Central memory CD8-positive, alpha-beta T cell (primary cell): ENCODE results near the gene CNOT3.
"Not testable (repeated sequence)": the region's sequence is repeated elsewhere in the genome, so short reads cannot be mapped to it uniquely, and the experiment has no call there.

Source experiments
- ATAC-seq: fragments of 150-1000 bp; cut with Tn5 transposase; replicated peaks from 2 replicates; pipeline ENCODE4 v1.10.0; 2022; ENCODE audit warnings: mild to moderate bottlenecking, moderate FRiP score, moderate number of reproducible peaks; ENCODE audit not compliant: poor library complexity, severe bottlenecking; ENCODE audit errors: extremely low read depth
- DNase-seq, 2 donors: peaks; one replicate each; pipeline ENCODE4 v3.0.0; 2021; ENCODE audit warnings: low spot score in 2 of 2
- H3K27ac Mint-ChIP-seq: one replicate; pipeline ENCODE4 v1.8.0; 2022; ENCODE audit warnings: low read depth, mild to moderate bottlenecking, moderate library complexity, mixed read lengths
- H3K27me3 Mint-ChIP-seq: one replicate; pipeline ENCODE4 v1.8.0; 2022; ENCODE audit warnings: mixed read lengths
- H3K36me3 Mint-ChIP-seq: one replicate; pipeline ENCODE4 v1.8.0; 2022; ENCODE audit warnings: mild to moderate bottlenecking, moderate library complexity, mixed read lengths; ENCODE audit not compliant: insufficient read depth
- H3K4me1 Mint-ChIP-seq: one replicate; pipeline ENCODE4 v1.8.0; 2022; ENCODE audit warnings: mixed read lengths
- H3K4me3 Mint-ChIP-seq: one replicate; pipeline ENCODE4 v1.8.0; 2022; ENCODE audit warnings: mild to moderate bottlenecking, moderate library complexity, mixed read lengths
- H3K9me3 Mint-ChIP-seq: one replicate; pipeline ENCODE4 v1.8.0; 2022; ENCODE audit warnings: mixed read lengths

CNOT3 gene

GRCh38 chr19:54137699-54138488, at the start of gene CNOT3:
CNOT3 (plus strand) TSS chr19:54137762; CDS start chr19:54142979, 5,217 bp downstream.
- Mint-ChIP-seq H3K4me1 (peaks cover 54% of the 10 kb centered on the region), H3K9me3 (no peaks in the 10 kb centered on the region), H3K27me3 (no peaks in the 10 kb centered on the region), H3K36me3 (peaks cover 34% of the 10 kb centered on the region), H3K27ac (peak within 1 kb of the TSS; percentile 97), H3K4me3 (peak within 1 kb of the TSS; percentile 94)
- DNase-seq (peak; percentile 27 to 30), ATAC-seq (no peak)

DNA sequence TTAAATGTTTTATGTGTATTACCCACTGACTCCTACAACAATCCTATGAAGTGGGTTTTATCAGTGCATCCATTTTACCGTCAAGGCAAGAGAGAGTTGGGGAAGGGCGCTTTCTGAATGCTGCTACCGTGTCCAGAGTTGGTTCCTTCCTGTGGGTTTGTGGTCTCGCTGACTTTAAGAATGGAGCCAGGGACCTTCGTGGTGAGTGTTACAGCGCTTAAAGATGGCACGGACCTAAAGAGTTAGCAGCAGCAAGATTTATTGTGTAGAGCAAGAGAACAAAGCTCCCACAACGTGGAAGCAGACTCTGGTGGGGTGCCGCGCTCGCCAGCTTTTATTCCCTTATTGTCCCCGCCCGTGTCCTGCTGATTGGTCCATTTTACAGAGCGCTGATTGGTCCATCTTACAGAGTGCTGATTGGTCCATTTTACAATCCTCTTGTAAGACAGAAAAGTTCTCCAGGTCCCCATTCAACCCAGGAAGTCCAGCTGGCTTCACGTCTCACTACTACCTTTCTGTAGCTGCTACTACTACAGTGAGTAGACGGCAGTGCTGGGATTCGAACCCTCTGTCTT, 43.0 kb upstream of the CNOT3 start:
- Mint-ChIP-seq H3K36me3 (peaks cover 14% of the 10 kb centered on the region), H3K9me3 (no peaks in the 10 kb centered on the region), H3K27ac (no peak overlapping the region), H3K4me3 (peak overlapping the region; percentile 79), H3K27me3 (no peaks in the 10 kb centered on the region), H3K4me1 (peaks cover 13% of the 10 kb centered on the region)
- DNase-seq (no peak), ATAC-seq (no peak)

- DNase-seq (no peak), ATAC-seq (no peak)
- Mint-ChIP-seq H3K27ac (peak overlapping the region; percentile 96), H3K4me1 (peaks cover 13% of the 10 kb centered on the region), H3K36me3 (peaks cover 14% of the 10 kb centered on the region), H3K9me3 (no peaks in the 10 kb centered on the region), H3K27me3 (no peaks in the 10 kb centered on the region), H3K4me3 (peak overlapping the region; percentile 79)
Measured at GRCh38 chr19:54095136-54095858, 42.3 kb upstream of the CNOT3 start.

DNA sequence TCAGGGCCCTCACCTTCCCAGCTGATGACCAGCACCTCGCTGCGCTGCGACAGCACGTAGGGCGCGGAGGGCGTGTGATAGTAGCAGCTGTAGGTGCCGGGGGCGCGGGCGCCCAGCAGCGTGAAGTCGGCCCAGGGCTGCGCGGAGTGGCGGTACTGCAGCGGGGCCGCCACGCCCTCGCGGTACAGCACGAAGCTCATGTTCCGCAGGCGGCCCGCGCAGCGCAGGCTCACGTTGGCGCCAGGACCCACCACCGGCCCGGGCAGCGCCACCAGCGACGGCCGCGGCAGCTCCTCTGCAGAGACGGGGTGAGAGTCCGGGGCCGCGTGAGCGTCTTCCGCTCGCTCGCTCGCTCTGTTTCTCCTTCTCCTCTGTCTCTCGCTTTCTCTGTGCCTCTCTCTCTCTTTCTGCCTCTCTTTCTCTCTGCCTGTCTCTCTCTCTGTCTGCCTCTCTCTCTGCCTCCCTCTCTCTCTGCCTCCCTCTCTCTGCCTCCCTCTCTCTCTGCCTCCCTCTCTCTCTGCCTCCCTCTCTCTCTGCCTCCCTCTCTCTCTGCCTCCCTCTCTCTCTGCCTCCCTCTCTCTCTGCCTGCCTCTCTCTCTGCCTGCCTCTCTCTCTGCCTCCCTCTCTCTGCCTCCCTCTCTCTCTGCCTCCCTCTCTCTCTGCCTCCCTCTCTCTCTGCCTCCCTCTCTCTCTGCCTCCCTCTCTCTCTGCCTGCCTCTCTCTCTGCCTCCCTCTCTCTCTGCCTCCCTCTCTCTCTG, 41.5 kb upstream of the CNOT3 start:
- Mint-ChIP-seq H3K27ac (peak overlapping the region; percentile 96), H3K4me1 (peaks cover 13% of the 10 kb centered on the region), H3K4me3 (peak overlapping the region; percentile 79), H3K36me3 (peaks cover 14% of the 10 kb centered on the region)
- ATAC-seq: peak; percentile 80
- not testable (repeated sequence) for H3K9me3 Mint-ChIP-seq, H3K27me3 Mint-ChIP-seq
- DNase-seq: peak; percentile 39 to 50

GRCh38 chr19:54096617-54097106, 40.9 kb upstream of the CNOT3 start:
- Mint-ChIP-seq H3K27ac (peak overlapping the region; percentile 96), H3K4me1 (peaks cover 17% of the 10 kb centered on the region), H3K36me3 (peaks cover 16% of the 10 kb centered on the region), H3K9me3 (no peaks in the 10 kb centered on the region), H3K4me3 (peak overlapping the region; percentile 79), H3K27me3 (no peaks in the 10 kb centered on the region)
- ATAC-seq (no peak), DNase-seq (no peak)

DNA sequence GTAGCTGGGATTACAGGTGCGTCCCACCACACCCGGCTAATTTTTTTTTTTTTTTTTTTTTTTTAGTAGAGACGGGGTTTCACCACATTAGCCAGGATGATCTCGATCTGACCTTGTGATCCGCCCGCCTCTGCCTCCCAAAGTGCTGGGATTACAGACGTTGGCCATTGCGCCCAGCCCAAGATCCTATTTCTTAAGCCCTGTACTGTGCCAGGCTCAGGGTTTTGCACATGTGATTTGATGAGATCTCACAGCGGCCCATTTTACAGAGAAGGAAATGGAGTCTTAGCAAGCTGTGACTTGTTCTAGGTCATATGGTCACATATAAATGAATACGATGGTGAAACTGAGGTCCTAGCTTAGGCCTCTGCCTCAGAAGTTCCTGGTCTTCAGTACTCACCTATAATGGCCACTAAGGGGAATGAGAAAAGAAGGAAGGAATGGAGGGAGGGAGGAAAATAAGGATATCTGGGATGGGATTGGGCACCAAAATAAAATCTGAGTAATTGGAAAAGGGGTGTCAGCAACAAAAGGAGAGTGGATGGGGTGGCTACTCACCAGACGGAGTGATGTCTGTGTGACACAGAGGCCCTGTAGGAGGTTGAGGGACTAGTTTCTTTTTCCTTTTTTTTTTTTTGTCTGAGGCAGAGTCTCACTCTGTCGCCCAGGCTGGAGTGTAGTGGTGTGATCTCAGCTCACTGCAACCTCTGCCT, 38.2 kb upstream of the CNOT3 start:
- Mint-ChIP-seq H3K4me3 (no peak overlapping the region), H3K27ac (no peak overlapping the region), H3K4me1 (peaks cover 31% of the 10 kb centered on the region), H3K36me3 (peaks cover 20% of the 10 kb centered on the region), H3K27me3 (no peaks in the 10 kb centered on the region), H3K9me3 (no peaks in the 10 kb centered on the region)
- no peak for ATAC-seq
- DNase-seq: no peak

GRCh38 chr19:54099903-54100255, 37.7 kb upstream of the CNOT3 start:
- Mint-ChIP-seq H3K36me3 (peaks cover 19% of the 10 kb centered on the region), H3K4me1 (peaks cover 31% of the 10 kb centered on the region)
- not testable (repeated sequence) for DNase-seq, H3K9me3 Mint-ChIP-seq, H3K27ac Mint-ChIP-seq, H3K4me3 Mint-ChIP-seq, H3K27me3 Mint-ChIP-seq, ATAC-seq

- Mint-ChIP-seq H3K27me3 (no peaks in the 10 kb centered on the region), H3K4me3 (peak within 1 kb of the TSS; percentile 53), H3K9me3 (no peaks in the 10 kb centered on the region), H3K4me1 (peaks cover 34% of the 10 kb centered on the region), H3K27ac (peak within 1 kb of the TSS; percentile 83), H3K36me3 (peaks cover 15% of the 10 kb centered on the region)
- no peak for DNase-seq
- ATAC-seq: no peak
Measured at GRCh38 chr19:54100561-54100960, 37.0 kb upstream of the CNOT3 start, which contains the start of gene OSCAR. OSCAR (minus strand) TSS chr19:54100803; CDS start chr19:54100792, 11 bp downstream.

DNA sequence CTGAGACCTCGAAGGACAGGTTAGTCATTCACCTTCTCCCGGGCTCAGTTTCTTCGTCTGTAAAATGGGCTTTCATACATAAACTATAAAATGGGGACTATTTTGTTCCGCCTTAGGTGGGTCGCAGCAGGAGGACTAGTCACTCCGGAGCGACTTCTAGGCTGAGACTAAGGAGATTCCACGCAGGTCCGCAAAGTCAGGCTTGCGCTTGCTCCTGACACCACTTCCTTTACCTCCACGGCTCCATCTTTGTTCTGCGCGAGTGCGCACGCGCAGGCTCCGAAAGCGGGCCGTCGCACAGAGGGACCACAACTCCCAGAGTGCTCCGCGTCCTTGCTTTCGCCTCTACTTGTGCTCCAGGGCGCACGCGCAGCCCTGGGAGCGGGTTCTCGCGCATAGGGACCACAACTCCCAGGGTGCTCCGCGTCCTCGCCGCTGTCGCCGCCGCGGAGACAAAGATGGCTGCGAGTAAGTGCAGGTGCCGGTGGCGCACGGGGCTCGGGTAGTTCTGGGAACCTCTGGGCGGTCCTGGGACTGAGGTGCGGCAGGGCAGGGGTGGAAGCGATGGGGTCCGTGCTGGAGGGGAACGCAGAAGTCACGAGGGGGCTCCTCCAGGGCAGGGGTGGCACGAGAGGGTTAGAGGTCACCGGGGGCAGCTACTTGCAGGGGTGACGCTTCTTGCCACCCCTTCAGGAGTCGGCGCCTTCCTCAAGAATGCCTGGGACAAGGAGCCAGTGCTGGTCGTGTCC, 35.0 kb upstream of the CNOT3 start, which contains the start of gene NDUFA3:
Gene NDUFA3 (plus strand): TSS at position 435 of the 749 bp plus-strand sequence. CDS start 24 bp downstream, at position 459.
- Mint-ChIP-seq H3K9me3 (no peaks in the 10 kb centered on the region), H3K27ac (peak within 1 kb of the TSS; percentile 90), H3K4me3 (peak within 1 kb of the TSS; percentile 92), H3K4me1 (peaks cover 33% of the 10 kb centered on the region), H3K27me3 (no peaks in the 10 kb centered on the region), H3K36me3 (peaks cover 16% of the 10 kb centered on the region)
- peak; percentile 93 to 96 for DNase-seq
- ATAC-seq: peak; percentile 100

DNA sequence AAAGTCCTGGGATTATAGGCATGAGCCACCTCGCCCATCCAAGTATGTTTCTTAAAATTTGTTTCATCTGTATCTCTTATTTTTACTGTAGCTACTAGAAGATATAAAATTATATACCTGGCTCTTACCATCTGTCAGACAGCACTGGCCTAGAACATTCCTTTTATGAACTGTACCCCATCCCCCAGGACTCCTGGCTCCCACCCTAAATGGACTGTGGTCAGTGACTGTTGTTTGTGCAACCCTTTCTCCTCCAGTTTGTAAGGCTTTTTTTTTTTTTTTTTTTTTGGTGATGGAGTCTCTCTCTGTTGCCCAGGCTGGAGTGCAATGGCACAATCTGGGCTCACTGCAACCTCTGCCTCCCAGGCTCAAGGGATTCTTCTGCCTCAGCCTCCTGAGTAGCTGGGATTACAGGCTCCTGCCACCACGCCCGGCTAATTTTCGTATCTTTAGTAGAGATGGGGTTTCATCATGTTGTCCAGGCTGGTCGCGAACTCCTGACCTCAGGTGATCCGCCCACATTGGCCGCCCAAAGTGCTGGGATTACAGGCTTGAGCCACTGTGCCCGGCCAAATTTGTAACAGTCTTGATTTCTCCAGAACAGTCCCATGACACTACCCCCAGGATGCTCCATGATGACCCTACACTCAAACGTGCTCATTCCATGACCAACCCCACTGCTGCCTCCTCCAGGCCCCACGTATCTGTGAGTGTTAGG, 32.4 kb upstream of the CNOT3 start:
- Mint-ChIP-seq H3K36me3 (peaks cover 31% of the 10 kb centered on the region), H3K4me3 (no peak overlapping the region), H3K27ac (peak overlapping the region; percentile 44), H3K9me3 (no peaks in the 10 kb centered on the region), H3K4me1 (peaks cover 33% of the 10 kb centered on the region), H3K27me3 (no peaks in the 10 kb centered on the region)
- ATAC-seq (no peak), DNase-seq (no peak)

GRCh38 chr19:54105796-54106195, 31.8 kb upstream of the CNOT3 start:
- Mint-ChIP-seq H3K36me3 (peaks cover 35% of the 10 kb centered on the region), H3K9me3 (no peaks in the 10 kb centered on the region), H3K27ac (peak overlapping the region; percentile 44), H3K4me3 (no peak overlapping the region), H3K27me3 (no peaks in the 10 kb centered on the region), H3K4me1 (peaks cover 35% of the 10 kb centered on the region)
- no peak for DNase-seq
- ATAC-seq: no peak
